GM12878 (cell line): ENCODE measurements around the gene TNFRSF14. TPM values are rescaled to one million over a fixed set of nuclear protein-coding genes. Genes with fewer than 3 reads are reported as not detected.

Experiments
- BMI1 ChIP-seq: fragments of 450-650 bp; IDR thresholded peaks from 2 replicates; pipeline ENCODE4 v1.6.1; 2016; ENCODE audit warnings: mild to moderate bottlenecking, moderate library complexity, borderline replicate concordance
- CHD1 ChIP-seq: IDR thresholded peaks from 2 replicates; pipeline ENCODE4 v1.6.1; 2012; ENCODE audit warnings: low read depth, low read length, improper control_type of control experiment
- GATAD2B ChIP-seq: fragments of 450-650 bp; conservative IDR thresholded peaks from 2 replicates; pipeline ENCODE4 v1.6.1; 2017; ENCODE audit warnings: low read depth, mild to moderate bottlenecking, moderate library complexity
- HDAC6 ChIP-seq: fragments of 200-600 bp; sonication (generic); IDR thresholded peaks from one replicate; pipeline ENCODE4 v1.8.0; 2017; ENCODE audit warnings: antibody characterized with exemption; ENCODE audit not compliant: unreplicated experiment
- KLF5 ChIP-seq: fragments of 450-650 bp; IDR thresholded peaks from 2 replicates; pipeline ENCODE4 v1.6.1; 2014; ENCODE audit warnings: mild to moderate bottlenecking; ENCODE audit not compliant: partially characterized antibody
- MYB ChIP-seq: fragments of 150-350 bp; IDR thresholded peaks from 2 replicates; pipeline ENCODE4 v1.6.1; 2014; ENCODE audit warnings: mild to moderate bottlenecking, low read depth, low read length, borderline replicate concordance
- POLR2AphosphoS2 ChIP-seq: IDR thresholded peaks from 2 replicates; pipeline ENCODE4 v1.6.1; 2011; ENCODE audit warnings: low read depth, mild to moderate bottlenecking, low read length, improper control_type of control experiment, moderate library complexity
- SMAD1 ChIP-seq: fragments of 450-650 bp; IDR thresholded peaks from 2 replicates; pipeline ENCODE4 v1.6.1; 2018; ENCODE audit warnings: mild to moderate bottlenecking, low read depth; ENCODE audit not compliant: partially characterized antibody
- SMAD5 ChIP-seq: IDR thresholded peaks from 2 replicates; pipeline ENCODE4 v1.6.1; 2016; ENCODE audit warnings: antibody characterized with exemption, low read depth
- SP1 ChIP-seq: IDR thresholded peaks from one replicate; pipeline ENCODE4 v1.6.1; 2011; ENCODE audit warnings: low read depth, low read length
- SRF ChIP-seq, 2 experiments: IDR thresholded peaks; 2 replicates each; pipeline ENCODE4 v1.6.1; 2011; ENCODE audit warnings: low read depth in 2 of 2, low read length in 2 of 2, mild to moderate bottlenecking in 1 of 2, moderate library complexity in 1 of 2
- TAF1 ChIP-seq: IDR thresholded peaks from 2 replicates; pipeline ENCODE4 v1.6.1; 2011; ENCODE audit warnings: mild to moderate bottlenecking, low read depth, low read length, borderline replicate concordance
- ZNF274 ChIP-seq: IDR thresholded peaks from one replicate; pipeline ENCODE4 v1.8.0; 2011; ENCODE audit not compliant: insufficient read length, insufficient read depth
- polyA plus RNA-seq, 11 experiments: library from polyadenylated mRNA; depleted of rRNA in 4 of 11; unstranded in 6 of 11; stranded (reverse) in 5 of 11; fragments of >200 nt; fragmentation: Nextera tagmentation in 4 of 11; fragmentation: Illumina TruSeq in 1 of 11; extraction: Ambion mirVana in 4 of 11; extraction: Trizol in 1 of 11; gene quantifications; 1 replicate in 1 of 11; 2 replicates in 10 of 11; pipeline versions ENCODE4 v1.2.1 to v1.2.3, GENCODE V29; 2011 to 2016; ENCODE audit warnings: inconsistent platforms in 2 of 11, missing spikeins in 2 of 11, low read depth in 1 of 11
- total RNA-seq, 4 experiments: library from RNA; depleted of rRNA in 3 of 4; stranded (reverse); fragments of >200 nt in 3 of 4; fragmentation: Illumina TruSeq in 1 of 4; extraction: Trizol in 1 of 4; gene quantifications; 2 replicates each; pipeline versions ENCODE4 v1.2.1 to v1.2.3, GENCODE V29; 2013 to 2021
- TF ChIP-seq, protein P1 (sequence below): fragments of 450-650 bp; IDR thresholded peaks from 2 replicates; pipeline ENCODE4 v1.6.1; 2017; ENCODE audit warnings: mild to moderate bottlenecking, moderate library complexity
- TF ChIP-seq, protein P2 (sequence below): IDR thresholded peaks from 2 replicates; pipeline ENCODE4 v1.6.1; 2012; ENCODE audit warnings: low read depth, low read length, improper control_type of control experiment
- TF ChIP-seq, protein P3 (sequence below): fragments of 450-650 bp; conservative IDR thresholded peaks from 2 replicates; pipeline ENCODE4 v1.6.1; 2017; ENCODE audit warnings: mild to moderate bottlenecking, moderate library complexity
- TF ChIP-seq, protein P4 (sequence below): IDR thresholded peaks from 2 replicates; pipeline ENCODE4 v1.6.1; 2011; ENCODE audit warnings: mild to moderate bottlenecking, low read depth, low read length, moderate library complexity; ENCODE audit not compliant: insufficient replicate concordance
- TF ChIP-seq, protein P5 (sequence below), 3 experiments: IDR thresholded peaks in 2 of 3; conservative IDR thresholded peaks in 1 of 3; 2 replicates each; pipeline ENCODE4 v1.5.1; 2011; ENCODE audit warnings: low read depth in 3 of 3, low read length in 3 of 3, mild to moderate bottlenecking in 3 of 3, control low read depth in 2 of 3, moderate library complexity in 2 of 3, inconsistent platforms in 1 of 3, mixed read lengths in 1 of 3; ENCODE audit not compliant: control insufficient read depth in 2 of 3, insufficient read depth in 1 of 3; ENCODE audit errors: extremely low read depth in 1 of 3
- TF ChIP-seq, protein P6 (sequence below): IDR thresholded peaks from 2 replicates; pipeline ENCODE4 v1.6.1; 2011; ENCODE audit warnings: borderline replicate concordance, low read depth, mild to moderate bottlenecking, moderate library complexity, mixed read lengths, low read length; ENCODE audit not compliant: insufficient read depth; ENCODE audit errors: extremely low read length

Gene TNFRSF14
- total and polyA plus RNA-seq, 10 of the 15 experiments (the other 5 are each of a cell fraction or from before 2014, with no cell fraction given), result 0.43 to 114 (median 41.5) TPM

DNA sequence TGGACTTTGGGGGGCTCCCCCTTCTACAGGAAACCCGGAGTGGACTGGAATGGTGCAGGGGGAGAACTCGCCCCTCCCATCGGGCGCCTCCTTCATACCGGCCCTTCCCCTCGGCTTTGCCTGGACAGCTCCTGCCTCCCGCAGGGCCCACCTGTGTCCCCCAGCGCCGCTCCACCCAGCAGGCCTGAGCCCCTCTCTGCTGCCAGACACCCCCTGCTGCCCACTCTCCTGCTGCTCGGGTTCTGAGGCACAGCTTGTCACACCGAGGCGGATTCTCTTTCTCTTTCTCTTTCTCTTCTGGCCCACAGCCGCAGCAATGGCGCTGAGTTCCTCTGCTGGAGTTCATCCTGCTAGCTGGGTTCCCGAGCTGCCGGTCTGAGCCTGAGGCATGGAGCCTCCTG lies at the start of gene TNFRSF14 (continued):
- TF ChIP-seq SRF (IDR thresholded peaks at IDR 0.05; ENCODE audit: low read depth in 2 of 2, low read length in 2 of 2), result 0 out of 4 replicates have a peak, but pooled peaks of 1 of the 2 experiments have one; percentile 9
- TF ChIP-seq CHD1, result peak; percentile 89; the same call in 1 of the 2 replicates
- TF ChIP-seq SP1, result no peak
- peak; percentile 9 for TF ChIP-seq SMAD1
- peak; percentile 81; the same call in 1 of the 2 replicates for TF ChIP-seq TAF1
- TF ChIP-seq MYB, result no peak
- TF ChIP-seq, protein P1, sequence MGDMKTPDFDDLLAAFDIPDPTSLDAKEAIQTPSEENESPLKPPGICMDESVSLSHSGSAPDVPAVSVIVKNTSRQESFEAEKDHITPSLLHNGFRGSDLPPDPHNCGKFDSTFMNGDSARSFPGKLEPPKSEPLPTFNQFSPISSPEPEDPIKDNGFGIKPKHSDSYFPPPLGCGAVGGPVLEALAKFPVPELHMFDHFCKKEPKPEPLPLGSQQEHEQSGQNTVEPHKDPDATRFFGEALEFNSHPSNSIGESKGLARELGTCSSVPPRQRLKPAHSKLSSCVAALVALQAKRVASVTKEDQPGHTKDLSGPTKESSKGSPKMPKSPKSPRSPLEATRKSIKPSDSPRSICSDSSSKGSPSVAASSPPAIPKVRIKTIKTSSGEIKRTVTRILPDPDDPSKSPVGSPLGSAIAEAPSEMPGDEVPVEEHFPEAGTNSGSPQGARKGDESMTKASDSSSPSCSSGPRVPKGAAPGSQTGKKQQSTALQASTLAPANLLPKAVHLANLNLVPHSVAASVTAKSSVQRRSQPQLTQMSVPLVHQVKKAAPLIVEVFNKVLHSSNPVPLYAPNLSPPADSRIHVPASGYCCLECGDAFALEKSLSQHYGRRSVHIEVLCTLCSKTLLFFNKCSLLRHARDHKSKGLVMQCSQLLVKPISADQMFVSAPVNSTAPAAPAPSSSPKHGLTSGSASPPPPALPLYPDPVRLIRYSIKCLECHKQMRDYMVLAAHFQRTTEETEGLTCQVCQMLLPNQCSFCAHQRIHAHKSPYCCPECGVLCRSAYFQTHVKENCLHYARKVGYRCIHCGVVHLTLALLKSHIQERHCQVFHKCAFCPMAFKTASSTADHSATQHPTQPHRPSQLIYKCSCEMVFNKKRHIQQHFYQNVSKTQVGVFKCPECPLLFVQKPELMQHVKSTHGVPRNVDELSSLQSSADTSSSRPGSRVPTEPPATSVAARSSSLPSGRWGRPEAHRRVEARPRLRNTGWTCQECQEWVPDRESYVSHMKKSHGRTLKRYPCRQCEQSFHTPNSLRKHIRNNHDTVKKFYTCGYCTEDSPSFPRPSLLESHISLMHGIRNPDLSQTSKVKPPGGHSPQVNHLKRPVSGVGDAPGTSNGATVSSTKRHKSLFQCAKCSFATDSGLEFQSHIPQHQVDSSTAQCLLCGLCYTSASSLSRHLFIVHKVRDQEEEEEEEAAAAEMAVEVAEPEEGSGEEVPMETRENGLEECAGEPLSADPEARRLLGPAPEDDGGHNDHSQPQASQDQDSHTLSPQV, result no peak
- TF ChIP-seq, protein P2, sequence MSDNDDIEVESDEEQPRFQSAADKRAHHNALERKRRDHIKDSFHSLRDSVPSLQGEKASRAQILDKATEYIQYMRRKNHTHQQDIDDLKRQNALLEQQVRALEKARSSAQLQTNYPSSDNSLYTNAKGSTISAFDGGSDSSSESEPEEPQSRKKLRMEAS, result no peak
- TF ChIP-seq, protein P3, sequence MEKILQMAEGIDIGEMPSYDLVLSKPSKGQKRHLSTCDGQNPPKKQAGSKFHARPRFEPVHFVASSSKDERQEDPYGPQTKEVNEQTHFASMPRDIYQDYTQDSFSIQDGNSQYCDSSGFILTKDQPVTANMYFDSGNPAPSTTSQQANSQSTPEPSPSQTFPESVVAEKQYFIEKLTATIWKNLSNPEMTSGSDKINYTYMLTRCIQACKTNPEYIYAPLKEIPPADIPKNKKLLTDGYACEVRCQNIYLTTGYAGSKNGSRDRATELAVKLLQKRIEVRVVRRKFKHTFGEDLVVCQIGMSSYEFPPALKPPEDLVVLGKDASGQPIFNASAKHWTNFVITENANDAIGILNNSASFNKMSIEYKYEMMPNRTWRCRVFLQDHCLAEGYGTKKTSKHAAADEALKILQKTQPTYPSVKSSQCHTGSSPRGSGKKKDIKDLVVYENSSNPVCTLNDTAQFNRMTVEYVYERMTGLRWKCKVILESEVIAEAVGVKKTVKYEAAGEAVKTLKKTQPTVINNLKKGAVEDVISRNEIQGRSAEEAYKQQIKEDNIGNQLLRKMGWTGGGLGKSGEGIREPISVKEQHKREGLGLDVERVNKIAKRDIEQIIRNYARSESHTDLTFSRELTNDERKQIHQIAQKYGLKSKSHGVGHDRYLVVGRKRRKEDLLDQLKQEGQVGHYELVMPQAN, result no peak
- no peak for TF ChIP-seq BMI1
- TF ChIP-seq, protein P4, sequence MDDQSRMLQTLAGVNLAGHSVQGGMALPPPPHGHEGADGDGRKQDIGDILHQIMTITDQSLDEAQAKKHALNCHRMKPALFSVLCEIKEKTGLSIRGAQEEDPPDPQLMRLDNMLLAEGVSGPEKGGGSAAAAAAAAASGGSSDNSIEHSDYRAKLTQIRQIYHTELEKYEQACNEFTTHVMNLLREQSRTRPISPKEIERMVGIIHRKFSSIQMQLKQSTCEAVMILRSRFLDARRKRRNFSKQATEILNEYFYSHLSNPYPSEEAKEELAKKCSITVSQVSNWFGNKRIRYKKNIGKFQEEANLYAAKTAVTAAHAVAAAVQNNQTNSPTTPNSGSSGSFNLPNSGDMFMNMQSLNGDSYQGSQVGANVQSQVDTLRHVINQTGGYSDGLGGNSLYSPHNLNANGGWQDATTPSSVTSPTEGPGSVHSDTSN, result no peak
- TF ChIP-seq, protein P5, sequence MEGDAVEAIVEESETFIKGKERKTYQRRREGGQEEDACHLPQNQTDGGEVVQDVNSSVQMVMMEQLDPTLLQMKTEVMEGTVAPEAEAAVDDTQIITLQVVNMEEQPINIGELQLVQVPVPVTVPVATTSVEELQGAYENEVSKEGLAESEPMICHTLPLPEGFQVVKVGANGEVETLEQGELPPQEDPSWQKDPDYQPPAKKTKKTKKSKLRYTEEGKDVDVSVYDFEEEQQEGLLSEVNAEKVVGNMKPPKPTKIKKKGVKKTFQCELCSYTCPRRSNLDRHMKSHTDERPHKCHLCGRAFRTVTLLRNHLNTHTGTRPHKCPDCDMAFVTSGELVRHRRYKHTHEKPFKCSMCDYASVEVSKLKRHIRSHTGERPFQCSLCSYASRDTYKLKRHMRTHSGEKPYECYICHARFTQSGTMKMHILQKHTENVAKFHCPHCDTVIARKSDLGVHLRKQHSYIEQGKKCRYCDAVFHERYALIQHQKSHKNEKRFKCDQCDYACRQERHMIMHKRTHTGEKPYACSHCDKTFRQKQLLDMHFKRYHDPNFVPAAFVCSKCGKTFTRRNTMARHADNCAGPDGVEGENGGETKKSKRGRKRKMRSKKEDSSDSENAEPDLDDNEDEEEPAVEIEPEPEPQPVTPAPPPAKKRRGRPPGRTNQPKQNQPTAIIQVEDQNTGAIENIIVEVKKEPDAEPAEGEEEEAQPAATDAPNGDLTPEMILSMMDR (IDR thresholded peaks at IDR 0.05 in 2 of 3, conservative IDR thresholded peaks at IDR 0.05 in 1 of 3; ENCODE audit: control insufficient read depth in 2 of 3, extremely low read depth in 1 of 3, insufficient read depth in 1 of 3, low read depth in 3 of 3, low read length in 3 of 3), result peak in 2 of 3 experiments; percentile 12 to 13; a peak in 2 of 6 replicates
- TF ChIP-seq GATAD2B, result peak; percentile 63; the same call in 1 of the 2 replicates
- peak; percentile 26; the same call in 1 of the 2 replicates for TF ChIP-seq SMAD5
- no peak for TF ChIP-seq ZNF274
- peak; percentile 78 for TF ChIP-seq POLR2AphosphoS2
- TF ChIP-seq, protein P6, sequence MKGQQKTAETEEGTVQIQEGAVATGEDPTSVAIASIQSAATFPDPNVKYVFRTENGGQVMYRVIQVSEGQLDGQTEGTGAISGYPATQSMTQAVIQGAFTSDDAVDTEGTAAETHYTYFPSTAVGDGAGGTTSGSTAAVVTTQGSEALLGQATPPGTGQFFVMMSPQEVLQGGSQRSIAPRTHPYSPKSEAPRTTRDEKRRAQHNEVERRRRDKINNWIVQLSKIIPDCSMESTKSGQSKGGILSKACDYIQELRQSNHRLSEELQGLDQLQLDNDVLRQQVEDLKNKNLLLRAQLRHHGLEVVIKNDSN, result no peak
- no peak for TF ChIP-seq KLF5
- no peak for TF ChIP-seq HDAC6
